A549 (cell line): ENCODE data around the gene PRPS1L1. TPM values are rescaled to one million over a fixed set of nuclear protein-coding genes. Genes with fewer than 3 reads are reported as not detected.

ENCODE experiments used
- ATAC-seq, 2 experiments: fragments of 200-7000 bp in 1 of 2; fragments of >200 bp in 1 of 2; cut with Nextera tagmentation in 1 of 2; cut with Tn5 transposase in 1 of 2; 3 replicates each; pipeline versions ENCODE4 v1.8.0 to v1.9.1; 2018 to 2020; ENCODE audit warnings: mild to moderate bottlenecking in 1 of 2, moderate library complexity in 1 of 2
- CTCF ChIA-PET: fragments of 300-600 bp; sonication (Branson Sonifier 250); formaldehyde crosslinking; extraction: SDS; loops from one replicate; lab custom pipeline; 2021; ENCODE audit warnings: antibody characterized with exemption, inconsistent platforms; lab: Yijun Ruan, JAX
- POLR2A ChIA-PET: fragments of 350-600 bp; formaldehyde crosslinking; extraction: SDS; loops from one replicate; lab custom pipeline; 2021; ENCODE audit warnings: antibody characterized with exemption, inconsistent platforms; lab: Yijun Ruan, JAX
- DNase-seq, 2 experiments: peaks; one replicate each; pipeline versions ENCODE4 v3.0.0 to v3.0.0-alpha.2; 2011 to 2016; ENCODE audit warnings: low read depth in 1 of 2, low spot score in 1 of 2
- FAIRE-seq: peaks from 2 replicates; lab custom pipeline; 2011; peaks lifted over from hg19 to GRCh38; lab: Jason Lieb, UNC
- H3K27ac ChIP-seq, 2 experiments: fragments of >200 bp; sonication (Bioruptor Twin); formaldehyde crosslinking; 3 replicates each; pipeline ENCODE4 v1.5.1; 2016 to 2017
- H3K4me1 ChIP-seq: fragments of >200 bp; sonication (Bioruptor Twin); formaldehyde crosslinking; 3 replicates; pipeline ENCODE4 v1.6.1; 2016
- H3K4me2 ChIP-seq: fragments of >200 bp; sonication (Bioruptor Twin); formaldehyde crosslinking; 3 replicates; pipeline ENCODE4 v1.6.1; 2016
- H3K4me3 ChIP-seq: fragments of >200 bp; sonication (Bioruptor Twin); formaldehyde crosslinking; 3 replicates; pipeline ENCODE4 v1.5.1; 2016
- H3K9me3 ChIP-seq: fragments of >200 bp; sonication (Bioruptor Twin); formaldehyde crosslinking; 3 replicates; pipeline ENCODE4 v1.6.1; 2016
- BCL3 ChIP-seq: fragments of >200 bp; sonication (Bioruptor Twin); formaldehyde crosslinking; IDR thresholded peaks from 3 replicates; pipeline ENCODE4 v1.6.1; 2016
- BHLHE40 ChIP-seq: IDR thresholded peaks from 2 replicates; pipeline ENCODE4 v1.6.1; 2012; ENCODE audit warnings: low read depth, low read length, inconsistent platforms
- CHD4 ChIP-seq: fragments of 200-600 bp; sonication (generic); IDR thresholded peaks from 2 replicates; pipeline ENCODE4 v1.6.1; 2016; ENCODE audit warnings: antibody characterized with exemption, mild to moderate bottlenecking, borderline replicate concordance
- CTCF ChIP-seq: fragments of >200 bp; sonication (Bioruptor Twin); formaldehyde crosslinking; IDR thresholded peaks from 3 replicates; pipeline ENCODE4 v1.5.1; 2016
- E2F6 ChIP-seq: IDR thresholded peaks from 2 replicates; pipeline ENCODE4 v1.6.1; 2012; ENCODE audit warnings: low read depth, borderline replicate concordance
- EP300 ChIP-seq, 2 experiments: fragments of >200 bp; sonication (Bioruptor Twin); formaldehyde crosslinking; IDR thresholded peaks; 2 replicates in 1 of 2; 3 replicates in 1 of 2; pipeline ENCODE4 v1.6.1; 2016 to 2017
- FOXS1 ChIP-seq: fragments of 250-450 bp; sonication (Bioruptor Pico); IDR thresholded peaks from 2 replicates; pipeline ENCODE4 v1.5.0; 2020; ENCODE audit warnings: mild to moderate bottlenecking, moderate library complexity
- GATA3 ChIP-seq: IDR thresholded peaks from 2 replicates; pipeline ENCODE4 v1.6.1; 2012; ENCODE audit warnings: borderline replicate concordance
- HDAC2 ChIP-seq: fragments of 200-600 bp; sonication (generic); IDR thresholded peaks from 2 replicates; pipeline ENCODE4 v1.6.1; 2016
- HEYL ChIP-seq: fragments of 250-450 bp; sonication (Bioruptor Pico); IDR thresholded peaks from 2 replicates; pipeline ENCODE4 v1.8.0; 2021; ENCODE audit warnings: mild to moderate bottlenecking, moderate library complexity
- HOXB13 ChIP-seq: fragments of 250-450 bp; sonication (Bioruptor Pico); IDR thresholded peaks from 2 replicates; pipeline ENCODE4 v1.5.0; 2020; ENCODE audit warnings: low read depth, mild to moderate bottlenecking, moderate library complexity
- HOXB5 ChIP-seq: fragments of 250-450 bp; sonication (Bioruptor Pico); IDR thresholded peaks from 2 replicates; pipeline ENCODE4 v1.5.0; 2020; ENCODE audit warnings: mild to moderate bottlenecking, moderate library complexity
- MAZ ChIP-seq: fragments of 150-350 bp; IDR thresholded peaks from 2 replicates; pipeline ENCODE4 v1.6.1; 2014; ENCODE audit warnings: antibody characterized with exemption, low read depth, low read length, borderline replicate concordance
- MYC ChIP-seq: IDR thresholded peaks from 2 replicates; pipeline ENCODE4 v1.6.1; 2012; ENCODE audit warnings: mild to moderate bottlenecking, inconsistent platforms, low read length, improper control_type of control experiment, borderline replicate concordance
- PHF8 ChIP-seq: fragments of 200-600 bp; sonication (generic); IDR thresholded peaks from 2 replicates; pipeline ENCODE4 v1.6.1; 2016; ENCODE audit warnings: low read depth, mild to moderate bottlenecking, antibody characterized with exemption, moderate library complexity, borderline replicate concordance
- POLR2A ChIP-seq: IDR thresholded peaks from 2 replicates; pipeline ENCODE4 v1.6.1; 2012; ENCODE audit warnings: mild to moderate bottlenecking, low read length
- RARB ChIP-seq: fragments of 250-450 bp; sonication (Bioruptor Pico); IDR thresholded peaks from 2 replicates; pipeline ENCODE4 v1.8.0; 2021; ENCODE audit warnings: mild to moderate bottlenecking, moderate library complexity
- RFX5 ChIP-seq: fragments of 450-650 bp; IDR thresholded peaks from 2 replicates; pipeline ENCODE4 v1.7.1; 2014; ENCODE audit warnings: antibody characterized with exemption, mild to moderate bottlenecking, moderate library complexity
- RNF2 ChIP-seq: fragments of 200-600 bp; sonication (generic); IDR thresholded peaks from 2 replicates; pipeline ENCODE4 v1.6.1; 2016; ENCODE audit warnings: low read depth, mild to moderate bottlenecking, antibody characterized with exemption, moderate library complexity, borderline replicate concordance
- USF2 ChIP-seq: fragments of 450-650 bp; IDR thresholded peaks from 2 replicates; pipeline ENCODE4 v1.6.1; 2014; ENCODE audit warnings: antibody characterized with exemption
- ZNF302 ChIP-seq: fragments of 250-450 bp; sonication (Bioruptor Pico); IDR thresholded peaks from 2 replicates; pipeline ENCODE4 v1.9.0; 2021; ENCODE audit warnings: inconsistent platforms, mild to moderate bottlenecking, moderate library complexity
- WGBS: methylation state at CpG from one replicate; pipeline ENCODE4 v1.1.6; 2017; ENCODE audit errors: missing lambda C conversion rate; 5-methylcytosine and 5-hydroxymethylcytosine counted together
- polyA plus RNA-seq, 4 experiments: library from polyadenylated mRNA; depleted of rRNA in 3 of 4; stranded (reverse); fragments of >200 nt; fragmentation: RNase III in 1 of 4; extraction: RNeasy Plus Mini Kit Qiagen cat#74134 plus additional on column Dnase treatment in 1 of 4; gene quantifications; 2 replicates in 3 of 4; 3 replicates in 1 of 4; pipeline ENCODE4 v1.2.3, GENCODE V29; 2011 to 2017

The PRPS1L1 gene
- polyA plus RNA-seq, 2 of the 4 experiments (the other 2 are of a cell fraction): not detected

GRCh38 chr7:18045171-18045570 lies 17.5 kb upstream of the PRPS1L1 start:
- no peak for TF ChIP-seq ZNF302 (CRISPR knock-in tag)
- no peak for TF ChIP-seq BCL3
- TF ChIP-seq USF2: no peak
- Histone ChIP-seq H3K4me3 (no peak overlapping the region), H3K27ac (no peak overlapping the region), H3K4me2 (no peak overlapping the region), H3K4me1 (no peaks in the 10 kb centered on the region; the same call in 2 of the 3 replicates), H3K9me3 (no peaks in the 10 kb centered on the region)
- CTCF ChIA-PET: no interaction called here
- WGBS: 26% methylated on average over 3 of the region's 3 CpGs
- POLR2A ChIA-PET: no interaction called here
- FAIRE-seq (no peak), ATAC-seq (no peak), DNase-seq (no peak)

- no peaks in the 10 kb centered on the region for H3K9me3 ChIP-seq
- TF ChIP-seq GATA3 (no peak), USF2 (no peak), RARB (no peak), E2F6 (no peak), BHLHE40 (no peak), ZNF302 (CRISPR knock-in tag) (no peak), PHF8 (no peak), RNF2 (no peak), MYC (no peak), BCL3 (no peak), FOXS1 (no peak)
- TF ChIP-seq, all 56 proteins: peak for 0
- ATAC-seq: no peak
- Histone ChIP-seq H3K4me3 (no peak overlapping the region), H3K4me2 (no peak overlapping the region), H3K4me1 (no peaks in the 10 kb centered on the region), H3K27ac (no peak overlapping the region)
- no peak for DNase-seq
- no peak for FAIRE-seq
- POLR2A ChIA-PET: no interaction called here
- CTCF ChIA-PET: no interaction called here
These were observed 13.5 kb upstream of the PRPS1L1 start for GRCh38 chr7:18041191-18041590.

- Histone ChIP-seq H3K4me1 (no peaks in the 10 kb centered on the region), H3K9me3 (no peaks in the 10 kb centered on the region), H3K4me2 (no peak overlapping the region), H3K27ac (no peak overlapping the region), H3K4me3 (no peak overlapping the region)
- DNase-seq: no peak
- no peak for FAIRE-seq
- ATAC-seq: no peak
- 74% methylated on average over 5 of the region's 5 CpGs for WGBS
- POLR2A ChIA-PET: no interaction called here
- CTCF ChIA-PET: no interaction called here
- no peak for TF ChIP-seq EP300 (IDR thresholded peaks at IDR 0.05)
- TF ChIP-seq GATA3: no peak
- no peak for TF ChIP-seq USF2
- TF ChIP-seq CTCF: no peak
- no peak for TF ChIP-seq HOXB5 (CRISPR knock-in tag)
- TF ChIP-seq HEYL (CRISPR knock-in tag): no peak
- no peak for TF ChIP-seq CHD4
- no peak for TF ChIP-seq POLR2A
- no peak for TF ChIP-seq HDAC2
- no peak for TF ChIP-seq RFX5
- no peak for TF ChIP-seq HOXB13 (CRISPR knock-in tag)
- TF ChIP-seq PHF8: no peak
- no peak for TF ChIP-seq MAZ
These were observed 12.6 kb upstream of the PRPS1L1 start for GRCh38 chr7:18040196-18040595.
